Keratinocyte (primary cell): ENCODE measurements around the gene FOXK2.
"Not testable (repeated sequence)": the region's sequence is repeated elsewhere in the genome, so short reads cannot be mapped to it uniquely, and the experiment has no call there.

Experiments
- EZH2 ChIP-seq: IDR thresholded peaks from one replicate; pipeline ENCODE4 v1.6.1; 2012; ENCODE audit warnings: inconsistent platforms, mild to moderate bottlenecking, low read length, moderate library complexity
- TF ChIP-seq, protein P1 (sequence below), 3 experiments: IDR thresholded peaks in 1 of 3; conservative IDR thresholded peaks in 1 of 3; optimal IDR thresholded peaks in 1 of 3; 2 replicates in 2 of 3; 3 replicates in 1 of 3; pipeline versions ENCODE3 to v1.5.1; 2011; ENCODE audit warnings: low read length in 3 of 3, mild to moderate bottlenecking in 3 of 3, moderate library complexity in 2 of 3, control low read depth in 1 of 3, inconsistent platforms in 1 of 3; ENCODE audit not compliant: insufficient read depth in 2 of 3; ENCODE audit errors: extremely low read depth in 1 of 3

DNA sequence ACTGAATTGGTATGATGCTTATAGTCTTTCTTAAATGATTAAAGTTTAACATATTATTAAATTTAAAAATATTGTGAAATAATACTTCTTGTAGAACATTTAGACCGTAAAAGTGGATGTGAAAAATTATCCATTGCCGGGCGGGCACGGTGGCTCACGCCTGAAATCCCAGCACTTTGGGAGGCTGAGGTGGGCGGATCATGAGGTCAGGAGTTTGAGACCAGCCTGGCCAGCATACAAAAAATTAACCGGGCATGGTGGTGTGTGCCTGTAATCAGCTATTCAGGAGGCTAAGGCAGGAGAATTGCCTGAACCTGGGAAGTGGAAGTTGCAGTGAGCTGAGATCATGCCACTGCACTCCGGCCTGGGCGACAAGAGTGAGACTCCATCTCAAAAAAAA is 17.7 kb downstream of the FOXK2 start:
- TF ChIP-seq, protein P1, sequence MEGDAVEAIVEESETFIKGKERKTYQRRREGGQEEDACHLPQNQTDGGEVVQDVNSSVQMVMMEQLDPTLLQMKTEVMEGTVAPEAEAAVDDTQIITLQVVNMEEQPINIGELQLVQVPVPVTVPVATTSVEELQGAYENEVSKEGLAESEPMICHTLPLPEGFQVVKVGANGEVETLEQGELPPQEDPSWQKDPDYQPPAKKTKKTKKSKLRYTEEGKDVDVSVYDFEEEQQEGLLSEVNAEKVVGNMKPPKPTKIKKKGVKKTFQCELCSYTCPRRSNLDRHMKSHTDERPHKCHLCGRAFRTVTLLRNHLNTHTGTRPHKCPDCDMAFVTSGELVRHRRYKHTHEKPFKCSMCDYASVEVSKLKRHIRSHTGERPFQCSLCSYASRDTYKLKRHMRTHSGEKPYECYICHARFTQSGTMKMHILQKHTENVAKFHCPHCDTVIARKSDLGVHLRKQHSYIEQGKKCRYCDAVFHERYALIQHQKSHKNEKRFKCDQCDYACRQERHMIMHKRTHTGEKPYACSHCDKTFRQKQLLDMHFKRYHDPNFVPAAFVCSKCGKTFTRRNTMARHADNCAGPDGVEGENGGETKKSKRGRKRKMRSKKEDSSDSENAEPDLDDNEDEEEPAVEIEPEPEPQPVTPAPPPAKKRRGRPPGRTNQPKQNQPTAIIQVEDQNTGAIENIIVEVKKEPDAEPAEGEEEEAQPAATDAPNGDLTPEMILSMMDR (optimal IDR thresholded peaks at IDR 0.05 in 1 of 3, IDR thresholded peaks at IDR 0.05 in 1 of 3, conservative IDR thresholded peaks at IDR 0.05 in 1 of 3; ENCODE audit: extremely low read depth in 1 of 3, insufficient read depth in 2 of 3, low read length in 3 of 3), result not testable (repeated sequence)
- TF ChIP-seq EZH2, result not testable (repeated sequence)
